B cell (primary cell): ENCODE results near the gene IZUMO1. TPM values are rescaled to one million over a fixed set of nuclear protein-coding genes. Genes with fewer than 3 reads are reported as not detected.

ENCODE experiments used
- ATAC-seq: fragments of 200-7000 bp; cut with Tn5 transposase; one replicate; pipeline ENCODE4 v1.10.0; 2021; ENCODE audit warnings: low read depth, mild to moderate bottlenecking, moderate number of reproducible peaks, moderate library complexity
- CTCF ChIA-PET: fragments of 350-600 bp; sonication (Branson Sonifier 250); formaldehyde crosslinking; loops from one replicate; lab custom pipeline; 2021; ENCODE audit warnings: antibody characterized with exemption, inconsistent platforms; lab: Charles Lee
- POLR2A ChIA-PET: fragments of 350-600 bp; sonication (Branson Sonifier 250); formaldehyde crosslinking; loops from one replicate; lab custom pipeline; 2021; ENCODE audit warnings: antibody characterized with exemption; lab: Charles Lee
- DNase-seq: peaks from one replicate; pipeline ENCODE4 v3.0.0; 2013
- H2AFZ ChIP-seq: 2 replicates; pipeline ENCODE4 v1.6.1; 2012; ENCODE audit warnings: mild to moderate bottlenecking, low read depth, low read length; ENCODE audit not compliant: insufficient read depth, poor library complexity, severe bottlenecking
- H3K27ac ChIP-seq, 2 donors: 1 replicate in 1 of 2; 2 replicates in 1 of 2; pipeline ENCODE4 v1.5.1; 2012 to 2013; ENCODE audit warnings: low read length in 2 of 2, mild to moderate bottlenecking in 2 of 2, moderate library complexity in 1 of 2
- H3K27me3 ChIP-seq, 4 experiments: fragments of 200-600 bp in 1 of 4; sonication (generic) in 1 of 4; replicated peaks in 1 of 4; 1 replicate in 2 of 4; 2 replicates in 2 of 4; pipeline versions ENCODE4 v1.6.1 to v1.7.0; 2013 to 2016; ENCODE audit warnings: low read length in 3 of 4, mild to moderate bottlenecking in 2 of 4, mixed read lengths in 1 of 4, moderate library complexity in 1 of 4; ENCODE audit not compliant: insufficient read depth in 4 of 4, control insufficient read depth in 3 of 4; ENCODE audit errors: control extremely low read depth in 1 of 4
- H3K36me3 ChIP-seq, 2 experiments: replicated peaks in 1 of 2; 1 replicate in 1 of 2; 2 replicates in 1 of 2; pipeline versions ENCODE4 v1.6.1 to v1.7.1; 2013; ENCODE audit warnings: low read length in 1 of 2; ENCODE audit not compliant: insufficient read depth in 2 of 2, control insufficient read depth in 1 of 2; ENCODE audit errors: control extremely low read depth in 1 of 2, extremely low read depth in 1 of 2
- H3K4me1 ChIP-seq, 2 donors: fragments of 200-600 bp in 1 of 2; sonication (generic) in 1 of 2; 1 replicate in 1 of 2; 2 replicates in 1 of 2; pipeline versions ENCODE4 v1.5.1 to v1.6.1; 2013 to 2017; ENCODE audit warnings: low read length in 2 of 2; ENCODE audit not compliant: control insufficient read depth in 2 of 2, insufficient read depth in 2 of 2
- H3K4me2 ChIP-seq: replicated peaks from 2 replicates; pipeline ENCODE3; 2012; ENCODE audit warnings: mild to moderate bottlenecking, low read depth, low read length; ENCODE audit not compliant: poor library complexity, severe bottlenecking
- H3K4me3 ChIP-seq, 5 experiments: fragments of 200-600 bp in 1 of 5; sonication (generic) in 1 of 5; 1 replicate in 3 of 5; 2 replicates in 2 of 5; pipeline versions ENCODE4 v1.5.1 to v1.7.0; 2011 to 2016; ENCODE audit warnings: low read length in 4 of 5, mild to moderate bottlenecking in 4 of 5, low read depth in 2 of 5, control low read depth in 1 of 5, moderate library complexity in 1 of 5; ENCODE audit not compliant: insufficient read depth in 1 of 5; ENCODE audit errors: control extremely low read depth in 1 of 5, extremely low read depth in 1 of 5
- H3K79me2 ChIP-seq: fragments of 200-600 bp; sonication (generic); one replicate; pipeline ENCODE4 v1.6.0; 2016; ENCODE audit warnings: low read length; ENCODE audit not compliant: control insufficient read depth, insufficient read depth
- H3K9ac ChIP-seq: fragments of 200-600 bp; sonication (generic); 2 replicates; pipeline ENCODE4 v1.6.1; 2017; ENCODE audit warnings: mild to moderate bottlenecking, low read length, moderate library complexity
- H3K9me3 ChIP-seq, 3 donors: one replicate each; pipeline versions ENCODE4 v1.6.1 to v1.7.1; 2013; ENCODE audit warnings: low read length in 2 of 3; ENCODE audit not compliant: control insufficient read depth in 2 of 3, insufficient read depth in 1 of 3; ENCODE audit errors: control extremely low read depth in 1 of 3
- H4K20me1 ChIP-seq: 2 replicates; pipeline ENCODE4 v1.6.0; 2012; ENCODE audit warnings: mild to moderate bottlenecking, low read length; ENCODE audit not compliant: insufficient read depth, control insufficient read depth, poor library complexity, severe bottlenecking
- H3K27ac Mint-ChIP-seq: one replicate; pipeline ENCODE4 v1.8.0; 2021; ENCODE audit warnings: mixed read lengths
- H3K27me3 Mint-ChIP-seq: one replicate; pipeline ENCODE4 v1.8.0; 2021; ENCODE audit warnings: mixed read lengths
- H3K4me1 Mint-ChIP-seq: one replicate; pipeline ENCODE4 v1.8.0; 2021; ENCODE audit warnings: mixed read lengths
- H3K4me3 Mint-ChIP-seq: one replicate; pipeline ENCODE4 v1.8.0; 2021; ENCODE audit warnings: mixed read lengths
- H3K9me3 Mint-ChIP-seq: one replicate; pipeline ENCODE4 v1.8.0; 2022; ENCODE audit warnings: mixed read lengths; ENCODE audit not compliant: insufficient read depth
- EZH2 ChIP-seq: IDR thresholded peaks from 2 replicates; pipeline ENCODE4 v1.6.1; 2012; ENCODE audit warnings: borderline replicate concordance, low read depth, mild to moderate bottlenecking, moderate library complexity, low read length; ENCODE audit not compliant: insufficient read depth, poor library complexity, severe bottlenecking
- WGBS: methylation state at CpG from one replicate; pipeline ENCODE4 v1.1.5; 2013; ENCODE audit warnings: missing lambda C conversion rate; ENCODE audit not compliant: insufficient coverage; 5-methylcytosine and 5-hydroxymethylcytosine counted together
- intact Hi-C: fragments of 100-400 bp; cut with micrococcal nuclease; formaldehyde crosslinking; loops from one replicate; pipeline ENCODE4 v1.10.0; 2022
- polyA plus RNA-seq: library from polyadenylated mRNA; depleted of rRNA; stranded (reverse); fragments of >200 nt; gene quantifications from 2 replicates; pipeline ENCODE4 v1.2.3, GENCODE V29; 2012
- total RNA-seq, 2 donors: library from RNA; stranded (reverse); fragments of 120-200 nt in 1 of 2; gene quantifications; 1 replicate in 1 of 2; 2 replicates in 1 of 2; pipeline versions ENCODE4 v1.2.3 to v1.2.4, GENCODE V29; 2013 to 2022
- TF ChIP-seq, protein P1 (sequence below): fragments of 200-600 bp; IDR thresholded peaks from one replicate; pipeline ENCODE4 v1.8.0; 2022; ENCODE audit warnings: antibody characterized with exemption, mild to moderate bottlenecking

Gene IZUMO1
- total and polyA plus RNA-seq, 2 donors (not counting 1 experiment from before 2014, with no cell fraction given): not detected

DNA sequence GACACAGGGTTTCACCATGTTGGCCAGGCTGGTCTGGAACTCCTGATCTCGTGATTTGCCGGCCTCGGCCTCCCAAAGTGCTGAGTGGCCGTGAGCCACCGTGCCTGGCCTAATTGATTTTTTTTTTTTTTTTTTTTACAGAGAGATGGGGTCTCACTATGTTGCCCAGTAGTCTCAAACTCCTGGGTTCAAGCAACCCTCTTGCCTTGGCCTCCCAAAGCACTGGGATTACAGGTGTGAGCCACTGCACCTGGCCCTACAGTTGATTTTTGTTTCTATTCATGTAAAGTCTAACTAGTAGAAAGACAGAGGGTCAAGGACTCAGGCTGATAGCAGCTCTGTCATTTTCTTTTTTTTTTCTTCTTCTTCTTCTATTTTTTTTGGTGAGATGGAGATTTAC is 30.4 kb upstream of the IZUMO1 start:
- ChIA-PET CTCF (interaction anchor here (0.7 kb wide), 1 partner anchor 59 kb away, joined by 3 read pairs; no protein-coding TSS in a partner anchor), POLR2A (no interaction called here)
- Histone ChIP-seq H3K9ac (no peak overlapping the region), H3K36me3 (no peaks in the 10 kb centered on the region), H3K27ac (no peak overlapping the region), H2AFZ (no peak overlapping the region), H3K79me2 (no peaks in the 10 kb centered on the region), H3K9me3 (peaks cover 0 to 3% (median 0%) of the 10 kb centered on the region in 3 donors), H4K20me1 (no peaks in the 10 kb centered on the region), H3K4me3 (no peak overlapping the region), H3K4me2 (no peak overlapping the region), H3K4me1 (peaks cover 0 to 6% of the 10 kb centered on the region in 2 donors), H3K27me3 (peaks cover 0 to 2% (median 0%) of the 10 kb centered on the region in 4 experiments)
- TF ChIP-seq, protein P1, sequence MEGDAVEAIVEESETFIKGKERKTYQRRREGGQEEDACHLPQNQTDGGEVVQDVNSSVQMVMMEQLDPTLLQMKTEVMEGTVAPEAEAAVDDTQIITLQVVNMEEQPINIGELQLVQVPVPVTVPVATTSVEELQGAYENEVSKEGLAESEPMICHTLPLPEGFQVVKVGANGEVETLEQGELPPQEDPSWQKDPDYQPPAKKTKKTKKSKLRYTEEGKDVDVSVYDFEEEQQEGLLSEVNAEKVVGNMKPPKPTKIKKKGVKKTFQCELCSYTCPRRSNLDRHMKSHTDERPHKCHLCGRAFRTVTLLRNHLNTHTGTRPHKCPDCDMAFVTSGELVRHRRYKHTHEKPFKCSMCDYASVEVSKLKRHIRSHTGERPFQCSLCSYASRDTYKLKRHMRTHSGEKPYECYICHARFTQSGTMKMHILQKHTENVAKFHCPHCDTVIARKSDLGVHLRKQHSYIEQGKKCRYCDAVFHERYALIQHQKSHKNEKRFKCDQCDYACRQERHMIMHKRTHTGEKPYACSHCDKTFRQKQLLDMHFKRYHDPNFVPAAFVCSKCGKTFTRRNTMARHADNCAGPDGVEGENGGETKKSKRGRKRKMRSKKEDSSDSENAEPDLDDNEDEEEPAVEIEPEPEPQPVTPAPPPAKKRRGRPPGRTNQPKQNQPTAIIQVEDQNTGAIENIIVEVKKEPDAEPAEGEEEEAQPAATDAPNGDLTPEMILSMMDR: no peak
- no peak for TF ChIP-seq EZH2
- ATAC-seq (no peak), DNase-seq (no peak)
- Mint-ChIP-seq H3K27me3 (peaks cover 4% of the 10 kb centered on the region), H3K9me3 (no peaks in the 10 kb centered on the region), H3K27ac (no peak overlapping the region), H3K4me1 (peaks cover 15% of the 10 kb centered on the region), H3K4me3 (no peak overlapping the region)
- intact Hi-C loops: no loop called here
- 98% methylated on average over 5 of the region's 5 CpGs for WGBS

DNA sequence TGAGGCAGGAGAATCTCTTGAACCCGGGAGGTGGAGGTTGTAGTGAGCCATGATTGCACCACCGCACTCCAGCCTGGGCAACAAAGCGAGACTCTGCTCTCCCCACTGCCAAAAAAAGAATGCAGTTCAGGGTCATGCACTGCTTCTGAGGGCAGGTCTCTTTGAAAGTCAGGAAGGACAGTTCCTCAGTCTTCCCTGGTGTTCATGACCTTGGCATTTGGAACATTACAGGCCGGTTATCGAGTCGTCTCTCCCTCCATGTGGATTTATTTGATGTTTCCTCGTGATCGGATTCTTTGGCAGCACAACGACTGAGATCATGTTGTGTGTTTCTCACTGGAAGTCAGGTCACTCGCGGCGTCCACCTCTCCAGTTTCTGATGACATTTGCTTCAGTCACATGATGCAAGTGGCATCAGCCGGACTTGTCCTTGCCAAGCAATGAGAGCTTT is 25.8 kb upstream of the IZUMO1 start:
- H3K9me3 Mint-ChIP-seq: no peaks in the 10 kb centered on the region
- Histone ChIP-seq H3K4me2 (no peak overlapping the region), H3K36me3 (no peaks in the 10 kb centered on the region), H3K4me1 (no peaks in the 10 kb centered on the region), H3K79me2 (no peaks in the 10 kb centered on the region), H3K4me3 (no peak overlapping the region), H3K9ac (no peak overlapping the region), H2AFZ (no peak overlapping the region), H3K27ac (no peak overlapping the region), H3K27me3 (peaks cover 0 to 5% (median 0%) of the 10 kb centered on the region in 4 experiments), H4K20me1 (no peaks in the 10 kb centered on the region), H3K9me3 (peaks cover 0 to 6% (median 0%) of the 10 kb centered on the region in 3 donors)
- no peak overlapping the region for H3K27ac Mint-ChIP-seq
- H3K4me3 Mint-ChIP-seq: no peak overlapping the region
- DNase-seq (no peak), ATAC-seq (no peak)
- H3K4me1 Mint-ChIP-seq: no peaks in the 10 kb centered on the region
- CTCF ChIA-PET: no interaction called here
- intact Hi-C loops: no loop called here
- TF ChIP-seq, protein P1: no peak
- TF ChIP-seq EZH2: no peak
- POLR2A ChIA-PET: no interaction called here
- WGBS: 96% methylated on average over 8 of the region's 13 CpGs
- peaks cover 17% of the 10 kb centered on the region for H3K27me3 Mint-ChIP-seq
